Measurements from ENCODE around the gene NBPF1. TPM values are rescaled to one million over a fixed set of nuclear protein-coding genes. Genes with fewer than 3 reads are reported as not detected.
"Not testable (repeated sequence)": the region's sequence is repeated elsewhere in the genome, so short reads cannot be mapped to it uniquely, and the experiment has no call there.

The NBPF1 gene
- total and polyA plus RNA-seq, 9 of the 15 experiments (the other 6 are each of a cell fraction or from before 2014, with no cell fraction given) = 5.2 to 42.6 (median 24.1) TPM

- H3K27ac ChIP-seq (ENCODE audit: extremely low read depth, low read depth, low read length); H3K4me2 ChIP-seq (ENCODE audit: insufficient read depth, low read length); H3K9me3 ChIP-seq (replicated peaks; ENCODE audit: control insufficient read depth, insufficient read depth, low read depth, low read length); H3K9me1 ChIP-seq (ENCODE audit: control insufficient read depth, insufficient read depth, low read length); FAIRE-seq; H3K4me3 ChIP-seq; H3K27me3 ChIP-seq (ENCODE audit: control insufficient read depth in 2 of 2, insufficient read depth in 2 of 2, low read length in 2 of 2); H2AFZ ChIP-seq (ENCODE audit: low read depth, low read length); BruUV-seq (replicated peaks); ATAC-seq; intact Hi-C loops (cut with micrococcal nuclease); H3K9ac ChIP-seq (ENCODE audit: insufficient read depth in 1 of 2, low read depth in 2 of 2, low read length in 2 of 2); DNase-seq (ENCODE audit: extremely low read depth in 1 of 4, low spot score in 3 of 4); CTCF ChIA-PET (ENCODE audit: low intra/inter-chr PET ratio): not testable (repeated sequence)
- H3K36me3 ChIP-seq (ENCODE audit: control insufficient read depth, insufficient read depth, low read length) = peaks cover 46% of the 10 kb centered on the region
- H4K20me1 ChIP-seq (replicated peaks; ENCODE audit: control insufficient read depth, insufficient read depth, low read length) = peaks cover 19% of the 10 kb centered on the region; the same call in 1 of the 2 replicates
- peaks cover 27 to 49% of the 10 kb centered on the region in 2 experiments for H3K4me1 ChIP-seq (replicated peaks in 1 of 2; ENCODE audit: control insufficient read depth in 2 of 2, insufficient read depth in 2 of 2, low read length in 2 of 2)
- WGBS (ENCODE audit: insufficient coverage, low coverage, missing lambda C conversion rate) = 78% methylated on average over 8 of the region's 8 CpGs
- peaks cover 79% of the 10 kb centered on the region for H3K79me2 ChIP-seq (ENCODE audit: control insufficient read depth, insufficient read depth, low read length)
- POLR2A ChIA-PET = interaction anchor here (1.8 to 4.8 kb wide), 2 partner anchors 11 to 20 kb away, joined by 6 to 37 read pairs; no protein-coding TSS in a partner anchor
- in situ Hi-C loops (cut with MboI) = loop anchor here (5.0 kb wide), 2 partner anchors 74 to 106 kb away; no protein-coding TSS in a partner anchor
- TF ChIP-seq GATA2 (CRISPR knock-in tag; IDR thresholded peaks at IDR 0.05) (0 out of 2 replicates have a peak, but pooled peaks have one; percentile 10), ZNF232 (CRISPR knock-in tag; IDR thresholded peaks at IDR 0.05) (0 out of 2 replicates have a peak, but pooled peaks have one; percentile 72), RHOXF2B (CRISPR knock-in tag; conservative IDR thresholded peaks at IDR 0.05) (0 out of 2 replicates have a peak, but pooled peaks have one; percentile 47), ZNF449 (CRISPR knock-in tag; IDR thresholded peaks at IDR 0.05) (peak; percentile 58; the same call in 1 of the 2 replicates), ZNF146 (CRISPR knock-in tag; IDR thresholded peaks at IDR 0.05; ENCODE audit: unreplicated experiment) (peak; percentile 58), TSC22D4 (tag; IDR thresholded peaks at IDR 0.05) (peak; percentile 89; the same call in 1 of the 2 replicates), HDGF (IDR thresholded peaks at IDR 0.05) (0 out of 2 replicates have a peak, but pooled peaks have one; percentile 32)
- TF ChIP-seq, protein P1, sequence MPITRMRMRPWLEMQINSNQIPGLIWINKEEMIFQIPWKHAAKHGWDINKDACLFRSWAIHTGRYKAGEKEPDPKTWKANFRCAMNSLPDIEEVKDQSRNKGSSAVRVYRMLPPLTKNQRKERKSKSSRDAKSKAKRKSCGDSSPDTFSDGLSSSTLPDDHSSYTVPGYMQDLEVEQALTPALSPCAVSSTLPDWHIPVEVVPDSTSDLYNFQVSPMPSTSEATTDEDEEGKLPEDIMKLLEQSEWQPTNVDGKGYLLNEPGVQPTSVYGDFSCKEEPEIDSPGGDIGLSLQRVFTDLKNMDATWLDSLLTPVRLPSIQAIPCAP (CRISPR knock-in tag; IDR thresholded peaks at IDR 0.05; ENCODE audit: borderline replicate concordance) = 0 out of 2 replicates have a peak, but pooled peaks have one; percentile 22
- TF ChIP-seq, protein P2, sequence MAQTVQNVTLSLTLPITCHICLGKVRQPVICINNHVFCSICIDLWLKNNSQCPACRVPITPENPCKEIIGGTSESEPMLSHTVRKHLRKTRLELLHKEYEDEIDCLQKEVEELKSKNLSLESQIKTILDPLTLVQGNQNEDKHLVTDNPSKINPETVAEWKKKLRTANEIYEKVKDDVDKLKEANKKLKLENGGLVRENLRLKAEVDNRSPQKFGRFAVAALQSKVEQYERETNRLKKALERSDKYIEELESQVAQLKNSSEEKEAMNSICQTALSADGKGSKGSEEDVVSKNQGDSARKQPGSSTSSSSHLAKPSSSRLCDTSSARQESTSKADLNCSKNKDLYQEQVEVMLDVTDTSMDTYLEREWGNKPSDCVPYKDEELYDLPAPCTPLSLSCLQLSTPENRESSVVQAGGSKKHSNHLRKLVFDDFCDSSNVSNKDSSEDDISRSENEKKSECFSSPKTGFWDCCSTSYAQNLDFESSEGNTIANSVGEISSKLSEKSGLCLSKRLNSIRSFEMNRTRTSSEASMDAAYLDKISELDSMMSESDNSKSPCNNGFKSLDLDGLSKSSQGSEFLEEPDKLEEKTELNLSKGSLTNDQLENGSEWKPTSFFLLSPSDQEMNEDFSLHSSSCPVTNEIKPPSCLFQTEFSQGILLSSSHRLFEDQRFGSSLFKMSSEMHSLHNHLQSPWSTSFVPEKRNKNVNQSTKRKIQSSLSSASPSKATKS (CRISPR knock-in tag; IDR thresholded peaks at IDR 0.05) = peak; percentile 64; the same call in 1 of the 2 replicates
- TF ChIP-seq, protein P3, sequence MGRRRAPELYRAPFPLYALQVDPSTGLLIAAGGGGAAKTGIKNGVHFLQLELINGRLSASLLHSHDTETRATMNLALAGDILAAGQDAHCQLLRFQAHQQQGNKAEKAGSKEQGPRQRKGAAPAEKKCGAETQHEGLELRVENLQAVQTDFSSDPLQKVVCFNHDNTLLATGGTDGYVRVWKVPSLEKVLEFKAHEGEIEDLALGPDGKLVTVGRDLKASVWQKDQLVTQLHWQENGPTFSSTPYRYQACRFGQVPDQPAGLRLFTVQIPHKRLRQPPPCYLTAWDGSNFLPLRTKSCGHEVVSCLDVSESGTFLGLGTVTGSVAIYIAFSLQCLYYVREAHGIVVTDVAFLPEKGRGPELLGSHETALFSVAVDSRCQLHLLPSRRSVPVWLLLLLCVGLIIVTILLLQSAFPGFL (CRISPR knock-in tag; IDR thresholded peaks at IDR 0.05) = 0 out of 2 replicates have a peak, but pooled peaks have one; percentile 70
- TF ChIP-seq, protein P4, sequence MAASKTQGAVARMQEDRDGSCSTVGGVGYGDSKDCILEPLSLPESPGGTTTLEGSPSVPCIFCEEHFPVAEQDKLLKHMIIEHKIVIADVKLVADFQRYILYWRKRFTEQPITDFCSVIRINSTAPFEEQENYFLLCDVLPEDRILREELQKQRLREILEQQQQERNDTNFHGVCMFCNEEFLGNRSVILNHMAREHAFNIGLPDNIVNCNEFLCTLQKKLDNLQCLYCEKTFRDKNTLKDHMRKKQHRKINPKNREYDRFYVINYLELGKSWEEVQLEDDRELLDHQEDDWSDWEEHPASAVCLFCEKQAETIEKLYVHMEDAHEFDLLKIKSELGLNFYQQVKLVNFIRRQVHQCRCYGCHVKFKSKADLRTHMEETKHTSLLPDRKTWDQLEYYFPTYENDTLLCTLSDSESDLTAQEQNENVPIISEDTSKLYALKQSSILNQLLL (CRISPR knock-in tag; IDR thresholded peaks at IDR 0.05; ENCODE audit: borderline replicate concordance) = peak; percentile 76; the same call in 1 of the 2 replicates
Observed at GRCh38 chr1:16641159-16641975, 28.0 kb upstream of the NBPF1 start.
